ENCODE measurements around the gene FAF2.
"Not testable (repeated sequence)": the region's sequence is repeated elsewhere in the genome, so short reads cannot be mapped to it uniquely, and the experiment has no call there.

The FAF2 gene, protein sequence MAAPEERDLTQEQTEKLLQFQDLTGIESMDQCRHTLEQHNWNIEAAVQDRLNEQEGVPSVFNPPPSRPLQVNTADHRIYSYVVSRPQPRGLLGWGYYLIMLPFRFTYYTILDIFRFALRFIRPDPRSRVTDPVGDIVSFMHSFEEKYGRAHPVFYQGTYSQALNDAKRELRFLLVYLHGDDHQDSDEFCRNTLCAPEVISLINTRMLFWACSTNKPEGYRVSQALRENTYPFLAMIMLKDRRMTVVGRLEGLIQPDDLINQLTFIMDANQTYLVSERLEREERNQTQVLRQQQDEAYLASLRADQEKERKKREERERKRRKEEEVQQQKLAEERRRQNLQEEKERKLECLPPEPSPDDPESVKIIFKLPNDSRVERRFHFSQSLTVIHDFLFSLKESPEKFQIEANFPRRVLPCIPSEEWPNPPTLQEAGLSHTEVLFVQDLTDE

GRCh38 chr5:176447978-176448608 lies at the start of gene FAF2:
TSS of gene FAF2 (plus strand) at chr5:176448385. CDS start at chr5:176448408, 23 bp downstream.
- peak; percentile 87 for DNase-seq

DNA sequence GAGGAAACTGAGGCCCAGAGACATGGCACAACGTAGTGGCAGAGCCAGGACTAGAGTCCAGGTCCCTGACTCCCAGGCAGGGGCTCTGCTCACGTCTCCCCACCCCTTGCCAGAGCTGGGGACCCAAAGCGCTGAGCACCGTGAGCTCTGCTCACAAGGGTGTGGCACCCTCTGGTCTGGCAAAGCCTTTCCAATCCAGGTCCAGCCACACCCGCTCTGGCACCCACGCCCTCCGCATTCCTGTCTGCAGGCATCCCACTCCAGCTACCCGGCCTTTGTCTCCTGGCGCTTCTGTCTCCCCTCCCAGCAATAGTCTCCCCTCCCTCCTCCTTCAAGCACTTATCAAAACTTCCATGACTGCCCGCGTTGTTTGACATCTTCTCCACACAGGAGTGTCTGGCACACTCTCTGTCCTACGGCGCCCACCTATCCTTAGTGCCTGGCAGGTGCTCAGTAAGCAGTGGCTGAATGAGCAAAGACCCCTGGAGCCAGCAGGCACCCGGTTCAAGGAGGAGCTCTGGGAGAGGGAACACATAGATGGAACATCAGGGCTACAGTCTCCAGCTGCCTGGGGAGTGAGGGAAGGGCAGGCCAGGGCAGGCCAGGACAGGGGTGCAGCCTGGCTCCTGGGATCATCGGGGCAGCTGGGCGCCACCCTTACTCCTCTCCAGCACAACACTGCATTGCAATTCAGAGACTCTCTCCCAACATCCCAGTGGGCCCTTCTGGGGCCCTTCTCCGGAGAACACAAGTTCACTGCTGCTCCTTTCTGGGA lies 47.6 kb upstream of the FAF2 start:
- DNase-seq, result no peak

DNA sequence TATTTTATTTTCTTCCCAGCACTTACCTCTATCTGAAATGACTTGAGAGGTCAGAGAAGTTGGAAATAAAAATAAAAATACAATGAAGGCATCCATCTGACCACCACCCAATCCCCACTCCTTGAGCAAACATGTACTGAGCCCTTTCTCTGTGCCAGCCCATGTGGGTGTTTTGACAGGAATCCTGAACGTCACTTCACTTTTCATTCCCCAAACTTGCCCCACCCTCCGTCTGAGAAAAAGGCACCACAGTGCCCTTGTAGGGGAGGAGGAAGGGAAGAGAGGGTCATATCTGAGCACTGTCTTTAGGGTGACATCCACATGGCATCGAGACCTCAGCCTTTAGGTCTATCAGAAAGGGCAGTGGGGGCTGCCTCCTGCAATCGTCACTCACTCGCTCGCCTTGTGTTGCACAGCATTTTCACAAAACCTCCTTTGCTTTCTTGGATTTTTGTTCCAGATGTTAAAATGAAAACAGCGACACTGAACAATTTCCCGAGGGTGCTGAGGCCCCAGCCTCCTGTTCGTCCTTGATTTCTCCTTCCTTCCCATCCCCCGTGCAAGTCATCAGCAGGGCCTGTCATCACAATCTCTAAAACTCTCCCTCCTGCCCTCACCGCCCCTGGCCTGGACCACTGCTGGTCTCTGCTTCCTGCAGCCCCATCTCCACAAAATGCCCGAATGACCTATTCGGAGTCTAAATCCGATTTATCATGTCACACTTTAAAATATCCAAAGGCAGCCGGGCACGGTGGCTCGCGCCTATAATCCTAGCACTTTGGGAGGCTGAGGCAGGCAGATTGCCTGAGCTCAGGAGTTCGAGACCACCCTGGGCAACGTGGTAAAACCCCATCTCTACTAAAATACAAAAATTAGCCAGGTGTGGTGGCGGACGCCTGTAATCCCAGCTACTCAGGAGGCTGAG lies 46.6 kb upstream of the FAF2 start:
- DNase-seq, result no peak

DNA sequence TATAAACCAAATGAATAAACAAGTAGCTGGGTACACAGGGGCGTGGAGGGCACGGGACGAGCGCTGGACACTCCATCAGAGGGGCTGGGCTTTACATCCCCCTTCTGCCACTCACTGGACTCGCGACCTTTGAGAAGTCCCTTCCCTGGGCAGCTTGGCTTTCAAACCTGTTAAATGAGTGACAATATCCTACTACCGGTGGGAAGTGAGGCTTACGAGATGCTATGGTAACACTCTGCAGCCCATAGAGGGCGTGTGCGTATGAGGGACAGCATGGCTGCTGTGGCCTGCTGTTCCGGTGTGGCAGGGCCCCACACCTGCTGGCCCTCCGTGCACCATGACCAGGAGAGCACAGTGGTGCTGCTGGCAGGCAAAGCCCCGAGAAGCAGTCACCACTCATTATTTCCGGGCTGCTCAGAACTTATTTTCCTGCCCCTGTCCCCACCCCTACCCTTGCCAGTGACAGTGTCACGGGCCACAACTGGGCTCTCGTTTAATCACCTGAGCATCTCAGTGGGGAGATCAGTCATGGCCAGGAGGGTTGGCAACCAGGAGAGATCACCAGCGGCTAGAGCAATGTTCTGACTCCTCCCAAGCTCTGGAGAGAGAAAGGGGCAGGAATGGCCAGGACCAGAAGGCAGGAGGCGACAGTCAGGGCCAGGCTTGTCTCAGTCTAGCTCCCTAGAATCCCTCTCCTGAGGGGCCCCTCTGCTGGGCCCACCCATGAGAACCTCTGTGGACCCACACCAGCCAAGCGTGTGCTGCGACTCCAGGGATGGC lies 42.3 kb upstream of the FAF2 start:
- no peak for DNase-seq

- no peak for DNase-seq
These were observed 41.6 kb upstream of the FAF2 start for GRCh38 chr5:176406436-176407052.

GRCh38 chr5:176407456-176408251 lies 40.5 kb upstream of the FAF2 start:
- DNase-seq, result no peak

- not testable (repeated sequence) for DNase-seq
These were observed 40.0 kb upstream of the FAF2 start for GRCh38 chr5:176408252-176408573.

GRCh38 chr5:176408590-176408989 lies 39.6 kb upstream of the FAF2 start:
- DNase-seq, result no peak

GRCh38 chr5:176409765-176410164 lies 38.4 kb upstream of the FAF2 start:
- no peak for DNase-seq

DNA sequence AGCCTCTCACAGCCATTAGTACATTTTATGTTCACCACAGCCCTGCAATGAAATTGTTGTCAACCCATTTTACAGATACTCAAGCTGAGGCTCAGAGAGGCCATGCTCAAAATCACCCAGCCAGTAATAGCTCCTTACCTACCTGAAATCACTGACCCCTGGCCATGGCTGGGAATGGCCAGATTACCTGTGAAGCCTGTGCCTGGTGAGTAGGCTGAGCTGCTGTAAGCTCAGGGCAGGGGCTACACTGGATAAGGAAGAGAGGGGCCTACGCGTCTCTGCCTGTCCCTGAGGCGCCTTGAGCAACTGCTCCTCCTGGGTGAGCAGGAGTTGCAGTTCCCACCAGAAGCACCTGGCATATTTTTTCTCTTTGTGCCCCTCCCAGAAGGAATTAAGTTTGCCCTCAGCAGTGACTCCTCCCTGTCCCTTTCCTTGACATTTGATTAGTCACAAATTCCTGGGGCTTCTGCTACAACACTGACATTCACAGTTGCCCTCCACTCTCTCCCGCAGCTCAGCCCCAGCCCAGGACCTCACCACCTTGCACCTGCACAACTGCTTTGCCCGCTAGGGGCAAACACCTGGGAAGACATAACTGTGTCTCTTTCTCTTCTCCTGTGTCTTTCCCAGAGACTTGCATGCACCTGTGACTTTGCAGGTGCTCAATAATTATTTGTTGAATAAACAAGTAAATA lies 37.6 kb upstream of the FAF2 start:
- DNase-seq, result no peak

DNA sequence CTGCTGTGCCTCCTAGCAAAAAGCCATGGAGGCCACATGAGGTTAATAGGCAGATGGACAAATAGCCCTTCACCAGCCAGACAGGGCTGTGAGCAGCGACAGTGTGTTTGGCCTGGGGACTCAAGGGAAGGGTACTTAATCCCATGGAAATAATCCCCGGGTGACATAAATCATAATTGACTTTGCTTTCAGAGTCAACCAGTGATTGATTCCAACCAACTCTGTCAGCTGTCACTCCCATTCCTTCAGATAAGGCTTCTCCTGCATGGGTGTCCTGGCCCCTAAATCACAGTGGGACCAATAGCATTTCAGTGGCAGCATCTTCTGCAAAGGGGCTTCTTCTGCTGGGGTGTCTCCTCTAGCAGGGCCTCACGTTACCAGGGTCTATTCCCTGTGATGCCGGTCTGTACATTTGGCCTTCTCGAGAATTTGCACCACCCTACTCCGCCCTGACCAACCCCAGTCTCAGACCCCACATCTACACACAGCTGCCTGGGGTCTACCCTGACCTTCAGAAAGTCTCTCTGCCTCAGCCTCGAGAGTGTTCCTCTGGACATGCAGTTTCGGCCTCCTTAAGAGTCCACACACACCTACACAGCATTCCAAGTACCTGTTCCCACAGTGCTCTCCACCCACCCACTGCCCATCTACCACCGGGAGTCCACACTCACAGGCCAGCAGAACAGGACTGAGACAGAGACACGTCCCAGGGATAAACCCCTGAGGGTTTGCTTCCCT lies 35.5 kb upstream of the FAF2 start:
- DNase-seq, result no peak

GRCh38 chr5:176413255-176413565 lies 35.0 kb upstream of the FAF2 start:
- no peak for DNase-seq

DNA sequence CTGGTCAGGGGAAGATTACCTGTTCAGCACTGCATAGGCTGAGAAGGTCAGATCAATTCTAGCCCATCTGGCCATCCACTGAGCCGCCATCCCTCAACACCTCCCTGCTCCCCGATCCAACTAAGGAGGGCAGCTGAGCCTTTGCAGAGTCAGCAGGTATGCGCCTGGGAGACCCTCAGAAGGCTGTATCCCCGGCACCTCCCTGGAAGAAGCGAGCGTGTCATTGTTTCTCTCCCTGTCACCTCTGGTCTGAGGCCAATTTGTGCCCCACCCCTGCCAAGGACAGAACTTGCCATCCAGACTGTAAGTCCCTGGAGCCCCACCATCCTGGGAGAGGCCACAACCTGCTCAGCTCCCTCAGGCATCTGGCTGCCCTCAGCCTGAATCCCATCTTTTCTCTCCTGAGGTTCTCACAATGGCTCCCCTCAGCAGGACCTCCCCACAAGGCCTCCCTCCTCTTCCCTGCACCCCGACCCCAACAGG lies 34.4 kb upstream of the FAF2 start:
- no peak for DNase-seq

GRCh38 chr5:176414704-176415103 lies 33.5 kb upstream of the FAF2 start:
- no peak for DNase-seq

DNA sequence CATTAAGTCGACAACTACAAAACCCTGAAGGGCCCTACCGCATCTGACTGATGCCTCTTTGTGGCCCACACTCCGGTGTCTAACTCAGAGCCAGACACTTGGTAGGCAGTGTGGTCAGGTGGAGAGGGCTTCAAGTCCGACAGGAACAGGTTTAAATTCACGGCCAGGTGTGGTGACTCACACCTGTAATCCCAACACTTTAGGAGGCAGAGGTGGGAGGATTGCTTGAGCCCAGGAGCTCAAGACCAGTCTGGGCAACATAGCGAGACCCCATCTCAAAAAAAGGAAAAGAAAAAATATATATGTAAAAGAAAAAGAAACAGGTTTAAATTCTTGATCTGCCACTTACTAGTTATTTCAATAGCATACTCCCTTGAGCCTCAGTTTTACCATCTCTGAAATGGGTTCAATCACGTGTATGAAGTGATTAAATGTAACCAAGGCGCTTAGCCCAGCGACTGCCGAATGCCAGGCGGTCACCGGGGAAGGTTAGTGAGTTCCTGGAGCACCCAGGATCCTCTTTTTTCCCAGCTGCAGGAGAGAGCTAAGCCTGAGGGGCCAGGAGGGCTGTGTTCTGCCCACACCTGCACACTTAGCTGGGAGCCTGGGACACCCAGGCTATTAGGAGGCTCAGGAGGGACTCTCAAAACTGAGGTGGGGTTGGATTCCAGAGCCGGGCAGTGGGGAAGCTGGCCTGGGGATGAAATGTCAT lies 32.8 kb upstream of the FAF2 start:
- no peak for DNase-seq

DNA sequence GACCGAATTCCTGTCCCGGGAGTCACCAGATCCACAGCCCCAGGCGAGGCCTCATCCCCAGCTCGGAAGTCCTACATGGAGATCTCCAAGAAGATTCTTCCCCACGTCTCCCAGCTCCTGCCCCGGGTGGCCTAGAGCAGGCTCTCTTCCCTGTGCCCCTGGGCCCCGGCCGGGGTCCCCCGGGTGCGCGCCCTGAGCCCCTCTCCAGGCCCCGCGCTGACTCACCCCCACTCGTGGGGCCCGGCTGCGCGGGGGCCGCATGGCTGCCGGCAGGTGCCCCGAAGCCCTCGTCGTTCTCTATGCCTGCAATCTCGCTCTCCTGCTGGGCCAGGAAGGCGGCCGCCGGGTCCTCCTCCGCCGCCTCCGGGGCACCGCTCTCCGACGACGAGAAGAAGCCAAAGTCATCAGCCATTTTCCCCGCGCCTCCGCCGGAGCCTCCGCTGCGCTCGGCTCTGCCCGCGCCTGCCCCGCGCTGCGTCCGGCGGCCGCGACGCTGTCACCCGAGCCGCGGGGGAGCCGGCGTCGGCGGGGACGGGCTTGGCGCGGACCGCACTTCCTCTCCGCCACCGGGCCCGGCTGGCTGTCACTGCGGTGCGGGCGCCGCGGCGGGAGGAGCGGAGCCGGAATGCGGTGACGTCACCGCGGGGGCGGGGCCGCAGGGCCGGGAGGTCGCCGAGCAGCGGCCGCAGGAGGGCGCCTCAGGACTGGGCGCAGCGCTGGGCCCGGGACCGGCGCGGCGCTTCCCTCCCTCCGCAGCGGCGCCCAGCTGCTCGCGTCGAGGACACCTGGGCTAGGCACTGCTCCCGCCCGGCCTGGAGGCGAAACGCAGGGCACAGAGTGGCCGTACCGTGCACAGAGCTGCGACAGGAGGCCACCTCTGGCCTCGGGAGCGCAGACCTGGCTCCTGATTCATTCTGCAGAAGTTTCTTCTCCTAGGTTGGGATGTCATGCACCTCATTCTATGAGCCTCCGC lies 31.9 kb upstream of the FAF2 start, which contains the start of gene CLTB:
TSS of gene CLTB (minus strand) at position 588 of the 973 bp plus-strand sequence. CDS start at position 412, 176 bp downstream.
- peak; percentile 68 for DNase-seq

- no peak for DNase-seq
These were observed 31.2 kb upstream of the FAF2 start for GRCh38 chr5:176416965-176417364.
